ENCODE data around the gene DCAF7.

The DCAF7 gene, protein sequence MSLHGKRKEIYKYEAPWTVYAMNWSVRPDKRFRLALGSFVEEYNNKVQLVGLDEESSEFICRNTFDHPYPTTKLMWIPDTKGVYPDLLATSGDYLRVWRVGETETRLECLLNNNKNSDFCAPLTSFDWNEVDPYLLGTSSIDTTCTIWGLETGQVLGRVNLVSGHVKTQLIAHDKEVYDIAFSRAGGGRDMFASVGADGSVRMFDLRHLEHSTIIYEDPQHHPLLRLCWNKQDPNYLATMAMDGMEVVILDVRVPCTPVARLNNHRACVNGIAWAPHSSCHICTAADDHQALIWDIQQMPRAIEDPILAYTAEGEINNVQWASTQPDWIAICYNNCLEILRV

GRCh38 chr17:63549946-63550816, at the start of gene DCAF7:
DCAF7 (plus strand) TSS chr17:63550477; CDS start chr17:63550678, 201 bp downstream.
- peak; percentile 99 for DNase-seq (ENCODE audit: low read depth)

DNA sequence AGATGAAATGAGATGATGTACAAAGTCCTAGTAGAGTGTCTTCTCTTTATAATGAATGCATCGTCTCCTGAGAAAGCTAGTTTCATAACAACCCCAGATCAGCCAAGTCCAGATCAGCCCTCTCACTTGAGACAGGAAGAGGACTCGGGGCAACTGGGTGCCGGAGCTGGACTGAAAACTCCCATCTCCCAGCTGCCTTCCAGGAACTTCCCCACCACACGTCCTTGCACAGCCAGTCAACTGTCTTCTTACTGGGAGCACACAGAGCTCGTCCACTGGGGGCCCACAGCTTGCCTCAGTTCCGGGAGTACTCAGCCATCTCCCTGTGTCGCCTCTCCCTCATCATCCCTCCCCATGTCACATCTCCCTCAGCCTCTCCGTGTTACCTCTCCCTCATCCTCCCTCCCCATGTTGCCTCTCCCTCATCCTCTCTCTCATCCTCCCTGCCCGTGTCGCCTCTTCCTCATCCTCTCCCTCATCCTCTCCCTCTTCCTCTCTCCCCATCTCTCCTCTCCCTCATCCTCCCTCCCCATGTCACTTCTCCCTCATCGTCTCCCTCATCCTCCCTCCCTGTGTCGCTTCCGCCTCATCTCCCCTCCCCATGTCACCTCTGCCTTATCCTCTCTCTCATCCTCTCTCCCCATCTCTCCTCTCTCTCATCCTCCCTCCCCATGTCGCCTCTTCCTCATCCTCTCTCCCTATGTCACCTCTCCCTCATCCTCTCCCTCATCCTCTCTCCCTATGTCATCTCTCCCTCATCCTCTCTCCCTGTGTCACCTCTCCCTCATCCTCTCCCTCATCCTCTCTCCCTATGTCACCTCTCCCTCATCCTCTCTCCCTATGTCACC, 49.5 kb upstream of the DCAF7 start:
- DNase-seq (ENCODE audit: low read depth) = no peak

- no peak for DNase-seq (ENCODE audit: low read depth)
Observed at GRCh38 chr17:63503341-63503705, 47.0 kb upstream of the DCAF7 start.

GRCh38 chr17:63504261-63504660, 46.0 kb upstream of the DCAF7 start:
- DNase-seq (ENCODE audit: low read depth) = no peak

DNA sequence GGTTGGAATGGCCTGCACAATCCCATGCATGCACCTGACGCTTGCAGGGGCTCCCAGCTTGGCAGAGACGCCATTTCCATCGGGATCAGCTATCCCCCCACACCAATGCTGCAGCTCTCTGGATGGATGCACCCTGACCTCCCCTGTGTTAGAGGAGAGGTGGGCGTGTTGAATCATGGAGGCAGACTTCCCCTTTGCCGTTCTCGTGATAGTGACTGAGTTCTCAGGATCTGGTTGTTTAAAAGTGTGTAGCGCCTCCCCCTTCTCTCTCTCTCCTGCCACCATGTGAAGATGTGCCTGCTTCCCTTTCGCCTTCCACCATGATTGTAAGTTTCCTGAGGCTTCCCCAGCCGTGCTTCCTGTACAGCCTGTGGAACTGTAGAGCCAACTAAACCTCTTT, 44.9 kb upstream of the DCAF7 start:
- no peak for DNase-seq (ENCODE audit: low read depth)

GRCh38 chr17:63506627-63507026, 43.6 kb upstream of the DCAF7 start:
- no peak for DNase-seq (ENCODE audit: low read depth)

DNA sequence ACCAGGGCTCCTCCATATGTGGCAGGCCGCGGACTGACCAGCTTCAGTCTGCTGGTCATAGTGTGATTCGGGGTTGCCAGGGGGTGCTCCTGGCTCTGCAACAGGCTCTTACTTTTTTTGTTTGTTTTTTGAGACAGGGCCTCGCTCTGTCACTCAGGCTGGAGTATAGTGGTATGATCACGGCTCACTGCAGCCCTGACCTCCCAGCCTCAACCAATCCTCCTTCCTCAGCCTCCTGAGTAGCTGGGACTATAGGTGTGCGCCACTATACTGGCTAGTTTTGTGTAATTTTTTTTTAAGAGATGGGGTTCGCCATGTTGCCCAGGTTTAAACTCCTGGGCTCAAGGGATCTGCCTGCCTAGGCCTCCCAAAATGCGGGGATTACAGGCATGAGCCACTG, 38.9 kb upstream of the DCAF7 start:
- DNase-seq (ENCODE audit: low read depth) = no peak

- no peak for DNase-seq (ENCODE audit: low read depth)
Observed at GRCh38 chr17:63512388-63512787, 37.9 kb upstream of the DCAF7 start.

- no peak for DNase-seq (ENCODE audit: low read depth)
Observed at GRCh38 chr17:63512896-63513644, 37.2 kb upstream of the DCAF7 start.

DNA sequence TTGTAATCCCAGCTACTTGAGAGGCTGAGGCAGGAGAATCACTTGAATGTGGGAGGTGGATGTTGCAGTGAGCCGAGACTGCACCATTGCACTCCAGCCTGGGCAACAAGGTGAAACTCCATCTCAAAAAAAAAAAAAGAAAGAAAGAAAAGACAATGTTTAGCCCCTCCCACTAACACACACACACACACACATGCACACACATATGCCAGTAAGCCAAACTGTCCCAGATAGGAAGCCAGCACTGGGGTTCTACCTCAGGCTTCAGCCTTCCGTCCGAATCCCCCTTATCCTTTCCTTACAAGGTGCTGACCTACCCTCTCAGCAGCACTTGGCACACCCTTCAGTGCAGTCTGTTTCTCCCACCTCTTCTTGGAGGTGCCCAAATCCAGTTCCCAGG, 35.8 kb upstream of the DCAF7 start:
- DNase-seq (ENCODE audit: low read depth) = no peak

- no peak for DNase-seq (ENCODE audit: low read depth)
Observed at GRCh38 chr17:63514974-63515373, 35.3 kb upstream of the DCAF7 start.

- DNase-seq (ENCODE audit: low read depth) = no peak
Observed at GRCh38 chr17:63515426-63515825, 34.9 kb upstream of the DCAF7 start.

- no peak for DNase-seq (ENCODE audit: low read depth)
Observed at GRCh38 chr17:63516910-63517824, 33.1 kb upstream of the DCAF7 start.

GRCh38 chr17:63517825-63518534, 32.3 kb upstream of the DCAF7 start:
- no peak for DNase-seq (ENCODE audit: low read depth)

DNA sequence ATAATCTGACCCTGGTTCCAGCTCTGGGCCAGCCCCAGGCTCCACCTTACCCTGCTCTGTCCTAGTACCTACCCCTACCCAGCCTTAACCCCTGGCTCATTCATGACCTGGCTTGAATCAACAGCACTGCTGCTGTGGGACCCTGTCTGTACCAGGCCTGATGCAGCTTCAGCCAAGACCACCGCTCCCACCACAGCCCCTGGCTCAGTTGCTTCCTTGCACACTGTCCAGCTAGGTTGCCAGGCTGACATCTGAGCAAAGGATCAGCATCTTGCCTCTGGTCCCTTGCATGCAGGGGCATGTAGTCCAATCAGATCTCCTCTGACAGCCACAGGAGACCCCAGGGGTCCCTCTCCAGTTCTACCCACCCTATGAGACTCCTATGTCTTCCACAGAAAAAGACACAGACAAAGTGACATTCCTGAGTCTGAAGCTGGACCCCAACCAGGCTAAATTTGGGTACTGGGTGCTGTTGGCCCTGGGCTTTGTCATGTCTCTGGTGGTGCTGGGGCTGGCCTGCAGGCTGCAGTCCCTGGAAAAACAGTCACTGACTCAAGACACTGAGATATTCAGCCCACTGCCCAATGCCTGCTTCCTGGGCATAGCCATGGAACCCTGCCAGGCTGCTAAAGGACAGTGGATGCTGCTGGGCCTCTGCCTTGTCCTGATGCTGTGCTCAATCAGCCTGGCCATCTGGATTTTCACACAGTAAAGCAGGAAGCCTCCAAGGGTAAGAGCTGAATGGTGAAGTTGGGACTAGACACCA, 31.0 kb upstream of the DCAF7 start:
- no peak for DNase-seq (ENCODE audit: low read depth)

DNA sequence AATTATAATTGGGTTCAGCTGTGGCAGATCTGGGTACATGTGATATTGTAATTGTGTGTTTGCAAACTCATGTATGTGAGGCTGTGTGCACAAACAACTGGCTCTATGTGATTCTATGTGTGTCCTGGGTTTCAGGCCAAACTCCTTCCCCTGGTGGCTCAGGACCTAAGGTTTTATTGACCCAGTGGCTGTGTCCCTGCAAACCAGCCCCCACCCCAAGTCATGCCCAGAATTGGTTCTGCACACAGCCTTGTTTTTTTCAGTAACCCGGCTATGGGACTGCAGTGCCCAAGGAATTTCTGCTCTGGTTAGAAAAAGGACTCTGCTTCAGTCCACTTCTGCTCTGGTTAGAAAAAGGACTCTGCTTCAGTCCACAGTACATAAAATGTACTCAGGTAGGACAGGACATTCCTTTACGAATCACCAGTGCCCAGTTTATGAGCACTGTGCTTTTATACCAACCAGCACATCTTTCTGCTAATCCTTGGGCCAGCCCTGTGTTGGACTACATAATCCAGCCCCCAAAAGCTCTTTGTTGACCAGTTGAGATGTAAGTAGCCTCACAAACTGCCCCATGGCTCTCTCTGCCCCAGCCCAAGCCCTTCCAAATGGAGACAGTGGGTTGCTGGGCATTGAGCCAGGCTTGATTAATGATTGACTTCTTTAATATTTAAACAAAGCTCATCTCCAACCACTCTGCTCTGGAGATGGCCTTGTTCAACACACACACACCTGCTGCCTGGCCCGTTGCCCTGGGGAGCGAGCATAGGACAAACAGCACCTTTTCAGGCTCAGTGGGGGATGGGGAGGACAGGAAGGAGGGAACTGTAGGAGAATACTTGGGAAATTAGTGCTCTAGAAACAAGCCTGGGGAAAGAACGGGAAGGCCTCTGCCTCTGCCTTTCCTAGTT, 30.1 kb upstream of the DCAF7 start:
- no peak for DNase-seq (ENCODE audit: low read depth)

DNA sequence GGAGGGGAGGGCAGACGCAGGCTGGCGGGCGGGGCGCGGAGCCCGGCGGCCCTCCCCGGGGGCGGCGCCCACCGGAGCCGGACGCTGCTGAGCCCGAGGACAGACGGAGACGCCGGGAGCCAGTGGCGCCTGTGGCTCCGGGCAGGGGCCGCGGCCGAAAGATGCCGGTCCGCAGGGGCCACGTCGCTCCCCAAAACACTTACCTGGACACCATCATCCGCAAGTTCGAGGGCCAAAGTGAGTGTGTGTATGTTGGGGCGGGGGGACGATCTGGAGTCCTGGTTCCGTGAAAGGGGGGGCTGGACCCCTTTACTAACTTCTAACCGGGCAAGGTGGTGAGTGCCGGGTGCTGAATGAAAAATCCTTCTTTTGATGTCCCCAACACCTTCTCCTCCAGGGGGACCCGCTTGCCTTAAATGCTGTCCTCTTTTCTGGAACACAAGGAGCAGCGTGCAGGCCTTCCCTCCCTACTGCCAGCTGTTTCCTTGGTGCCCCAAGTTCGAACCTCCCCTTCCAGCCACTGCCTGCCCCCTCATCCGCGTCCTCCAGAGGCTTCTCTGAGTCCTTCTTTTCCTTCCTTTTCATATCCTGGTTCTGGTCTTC, 26.9 kb upstream of the DCAF7 start, which contains the start of gene KCNH6:
Gene KCNH6, plus strand, starts transcription at position 106 of the 603 bp plus-strand sequence. Its CDS starts 56 bp downstream, at position 162.
- no peak for DNase-seq (ENCODE audit: low read depth)

GRCh38 chr17:63524051-63524450, 26.2 kb upstream of the DCAF7 start:
- DNase-seq (ENCODE audit: low read depth) = no peak
